Right atrium auricular region (tissue), 2 donors: Measurements from ENCODE around the gene STOML1. TPM values are rescaled to one million over a fixed set of nuclear protein-coding genes. Genes with fewer than 3 reads are reported as not detected.

Experiments
- DNase-seq: peaks from one replicate; pipeline ENCODE4 v3.0.0-alpha.2; 2019; ENCODE audit warnings: low spot score
- H3K27ac ChIP-seq, 2 donors: fragments of 200-600 bp; sonication (generic); 1 replicate in 1 of 2; 2 replicates in 1 of 2; pipeline ENCODE4 v1.5.1; 2016 to 2019
- H3K27me3 ChIP-seq, 2 donors: fragments of 200-600 bp; sonication (generic); one replicate each; pipeline versions ENCODE4 v1.5.1 to v1.6.0; 2017 to 2019
- H3K36me3 ChIP-seq: fragments of 200-600 bp; sonication (generic); one replicate; pipeline ENCODE4 v1.5.1; 2016
- H3K4me1 ChIP-seq, 2 donors: fragments of 200-600 bp; sonication (generic); one replicate each; pipeline versions ENCODE4 v1.5.1 to v1.6.0; 2017 to 2019
- H3K4me3 ChIP-seq, 2 donors: fragments of 200-600 bp; sonication (generic); 1 replicate in 1 of 2; 2 replicates in 1 of 2; pipeline ENCODE4 v1.5.1; 2017 to 2019; ENCODE audit warnings: mild to moderate bottlenecking in 1 of 2, moderate library complexity in 1 of 2
- H3K9me3 ChIP-seq, 2 donors: fragments of 200-600 bp; sonication (generic); one replicate each; pipeline ENCODE4 v1.5.1; 2019
- CTCF ChIP-seq, 2 donors: fragments of 200-600 bp; sonication (generic); IDR thresholded peaks; one replicate each; pipeline ENCODE4 v1.5.1; 2019; ENCODE audit warnings: antibody characterized with exemption in 2 of 2
- total RNA-seq, 2 donors: library from RNA; depleted of rRNA; stranded (reverse); fragments of >200 nt; gene quantifications; one replicate each; pipeline ENCODE4 v1.1.0, GENCODE V29; 2016

The STOML1 gene
- total RNA-seq, 2 donors from 2014 or later, result 11.8 to 23.5 TPM

GRCh38 chr15:73932381-73933191, 59.5 kb downstream of the STOML1 start:
- H3K27ac ChIP-seq, result peak overlapping the region; percentile 19 to 60
- H3K27me3 ChIP-seq, result no peaks in the 10 kb centered on the region
- H3K9me3 ChIP-seq, result no peaks in the 10 kb centered on the region
- no peak for TF ChIP-seq CTCF (IDR thresholded peaks at IDR 0.05)
- no peak overlapping the region for H3K4me3 ChIP-seq
- no peaks in the 10 kb centered on the region for H3K36me3 ChIP-seq
- H3K4me1 ChIP-seq, result peaks cover 0 to 67% of the 10 kb centered on the region in 2 donors
- DNase-seq, result no peak

- no peak for TF ChIP-seq CTCF (IDR thresholded peaks at IDR 0.05)
- H3K4me1 ChIP-seq, result peaks cover 0 to 71% of the 10 kb centered on the region in 2 donors
- no peak overlapping the region for H3K4me3 ChIP-seq
- H3K36me3 ChIP-seq, result no peaks in the 10 kb centered on the region
- no peaks in the 10 kb centered on the region for H3K9me3 ChIP-seq
- H3K27me3 ChIP-seq, result no peaks in the 10 kb centered on the region
- no peak for DNase-seq
- H3K27ac ChIP-seq, result peak overlapping the region; percentile 48 to 60
Observed at GRCh38 chr15:73931441-73931840, 60.7 kb downstream of the STOML1 start.

GRCh38 chr15:73930790-73931281, 61.3 kb downstream of the STOML1 start:
- DNase-seq, result no peak
- no peak for TF ChIP-seq CTCF (IDR thresholded peaks at IDR 0.05)

GRCh38 chr15:73930371-73930770, 61.7 kb downstream of the STOML1 start:
- H3K27me3 ChIP-seq, result no peaks in the 10 kb centered on the region
- peak overlapping the region in 1 of 2 donors; percentile 69 for H3K4me3 ChIP-seq
- no peaks in the 10 kb centered on the region for H3K9me3 ChIP-seq
- peak overlapping the region; percentile 60 to 64 for H3K27ac ChIP-seq
- no peaks in the 10 kb centered on the region for H3K36me3 ChIP-seq
- TF ChIP-seq CTCF (IDR thresholded peaks at IDR 0.05), result no peak
- DNase-seq, result peak; percentile 87
- H3K4me1 ChIP-seq, result peaks cover 0 to 74% of the 10 kb centered on the region in 2 donors

More at GRCh38 chr15:73930790-73931281, 61.3 kb downstream of the STOML1 start:
- H3K27me3 ChIP-seq, result no peaks in the 10 kb centered on the region
- H3K27ac ChIP-seq, result peak overlapping the region; percentile 60 to 64
- H3K36me3 ChIP-seq, result no peaks in the 10 kb centered on the region
- H3K9me3 ChIP-seq, result no peaks in the 10 kb centered on the region
- H3K4me3 ChIP-seq, result peak overlapping the region in 1 of 2 donors; percentile 69
- H3K4me1 ChIP-seq, result peaks cover 0 to 72% of the 10 kb centered on the region in 2 donors

GRCh38 chr15:73928971-73929627, 63.0 kb downstream of the STOML1 start:
- peak overlapping the region; percentile 59 to 69 for H3K4me3 ChIP-seq
- H3K36me3 ChIP-seq, result no peaks in the 10 kb centered on the region
- no peak for DNase-seq
- TF ChIP-seq CTCF (IDR thresholded peaks at IDR 0.05), result no peak
- H3K4me1 ChIP-seq, result peaks cover 0 to 77% of the 10 kb centered on the region in 2 donors
- peak overlapping the region; percentile 64 to 86 for H3K27ac ChIP-seq
- H3K27me3 ChIP-seq, result no peaks in the 10 kb centered on the region
- H3K9me3 ChIP-seq, result no peaks in the 10 kb centered on the region

Other genes starting within 250 kb of the STOML1 start
- 10 to 100 TPM; 32.7 to 68.5 TPM for gene INSYN1, start 238.9 kb downstream of the STOML1 start, total RNA-seq
- gene TBC1D21, start 118.7 kb downstream of the STOML1 start, total RNA-seq, result not detected
- gene LOXL1, start 65.8 kb downstream of the STOML1 start, total RNA-seq, result 10 to 100 TPM; 22.2 to 59.0 TPM
- 10 to 100 TPM; 27.3 to 36.1 TPM for gene PML, start 2.4 kb upstream of the STOML1 start, total RNA-seq
- gene GOLGA6A, start 90.3 kb upstream of the STOML1 start, total RNA-seq, result not detected
- gene ISLR2, start 138.3 kb upstream of the STOML1 start, total RNA-seq, result 1 to 10 TPM in 1 of 2 donors, under 1 TPM in 1; 0.31 to 2.6 TPM
- 10 to 100 TPM; 51.9 to 59.9 TPM for gene ISLR, start 181.4 kb upstream of the STOML1 start, total RNA-seq
- gene STRA6, start 210.5 kb upstream of the STOML1 start, total RNA-seq, result under 1 TPM; 0.22 to 0.55 TPM
- gene CCDC33, start 244.0 kb upstream of the STOML1 start, total RNA-seq, result not detected